HG02571 (cell line): ENCODE results near the gene OTUD4.
"Not testable (repeated sequence)": the region's sequence is repeated elsewhere in the genome, so short reads cannot be mapped to it uniquely, and the experiment has no call there.

ENCODE experiments used
- ATAC-seq: cut with Tn5 transposase; IDR thresholded peaks from one replicate; pipeline ENCODE4 v1.9.1; 2021; ENCODE audit warnings: mild to moderate bottlenecking, moderate library complexity; ENCODE audit not compliant: unreplicated experiment

OTUD4 gene

GRCh38 chr4:145181091-145181501 is 707 bp upstream of the OTUD4 start:
- no peak for ATAC-seq

- ATAC-seq = peak; percentile 26
These were observed 510 bp downstream of the OTUD4 start for GRCh38 chr4:145179861-145180297.

GRCh38 chr4:145179281-145179860 is 1.0 kb downstream of the OTUD4 start:
- ATAC-seq = peak; percentile 49

GRCh38 chr4:145178740-145179280 is 1.6 kb downstream of the OTUD4 start:
- no peak for ATAC-seq

- no peak for ATAC-seq
These were observed 2.4 kb downstream of the OTUD4 start for GRCh38 chr4:145177906-145178538.

- no peak for ATAC-seq
These were observed 2.9 kb downstream of the OTUD4 start for GRCh38 chr4:145177511-145177905.

- no peak for ATAC-seq
These were observed 3.6 kb downstream of the OTUD4 start for GRCh38 chr4:145176641-145177432.

- no peak for ATAC-seq
These were observed 8.5 kb downstream of the OTUD4 start for GRCh38 chr4:145171911-145172310.

- ATAC-seq = no peak
These were observed 10.2 kb downstream of the OTUD4 start for GRCh38 chr4:145170223-145170622.

- no peak for ATAC-seq
These were observed 11.7 kb downstream of the OTUD4 start for GRCh38 chr4:145168581-145169187.

GRCh38 chr4:145167887-145168286 is 12.5 kb downstream of the OTUD4 start:
- no peak for ATAC-seq

- no peak for ATAC-seq
These were observed 18.8 kb downstream of the OTUD4 start for GRCh38 chr4:145161549-145161948.

GRCh38 chr4:145156986-145157385 is 23.4 kb downstream of the OTUD4 start:
- ATAC-seq = no peak

GRCh38 chr4:145155268-145155870 is 25.0 kb downstream of the OTUD4 start:
- no peak for ATAC-seq

- ATAC-seq = peak; percentile 84
These were observed 25.8 kb downstream of the OTUD4 start for GRCh38 chr4:145154573-145154972.

- no peak for ATAC-seq
These were observed 26.5 kb downstream of the OTUD4 start for GRCh38 chr4:145153904-145154298.

- ATAC-seq = no peak
These were observed 27.0 kb downstream of the OTUD4 start for GRCh38 chr4:145153181-145153903.

- ATAC-seq = no peak
These were observed 31.4 kb downstream of the OTUD4 start for GRCh38 chr4:145148980-145149379.

- not testable (repeated sequence) for ATAC-seq
These were observed 44.2 kb downstream of the OTUD4 start for GRCh38 chr4:145136219-145136618.

- ATAC-seq = peak; percentile 66
These were observed 47.8 kb downstream of the OTUD4 start for GRCh38 chr4:145132511-145133098.
